ENCODE measurements around the gene G3BP2. TPM values are rescaled to one million over a fixed set of nuclear protein-coding genes. Genes with fewer than 3 reads are reported as not detected.
"Not testable (repeated sequence)": the region's sequence is repeated elsewhere in the genome, so short reads cannot be mapped to it uniquely, and the experiment has no call there.

Gene G3BP2
- 136 TPM for polyA plus RNA-seq
- long read RNA-seq, donor 1, full-length matches to known transcripts: 17 of 36 reads
- long read RNA-seq, donor 1, partial matches to known transcripts: 19 of 36 reads
- long read RNA-seq, donor 1, other reads (novel, unspliced or antisense): 0 of 36 reads
- long read RNA-seq, donor 2, full-length matches to known transcripts: 31 of 38 reads
- long read RNA-seq, donor 2, partial matches to known transcripts: 7 of 38 reads
- long read RNA-seq, donor 2, other reads (novel, unspliced or antisense): 0 of 38 reads
- long read RNA-seq, donor 3, full-length matches to known transcripts: 38 of 180 reads
- long read RNA-seq, donor 3, partial matches to known transcripts: 128 of 180 reads
- long read RNA-seq, donor 3, other reads (novel, unspliced or antisense): 14 of 180 reads
- long read RNA-seq, donor 4, partial matches to known transcripts: 18 of 22 reads
- long read RNA-seq, donor 4, other reads (novel, unspliced or antisense): 0 of 22 reads
- long read RNA-seq, donor 5, full-length matches to known transcripts: 12 of 12 reads
- long read RNA-seq, donor 5, partial matches to known transcripts: 0 of 12 reads
- long read RNA-seq, donor 5, other reads (novel, unspliced or antisense): 0 of 12 reads
- long read RNA-seq, donor 6, full-length matches to known transcripts: 28 of 268 reads
- long read RNA-seq, donor 6, partial matches to known transcripts: 232 of 268 reads
- long read RNA-seq, donor 6, other reads (novel, unspliced or antisense): 8 of 268 reads
- long read RNA-seq, donor 7, full-length matches to known transcripts: 18 of 18 reads
- long read RNA-seq, donor 7, partial matches to known transcripts: 0 of 18 reads
- long read RNA-seq, donor 7, other reads (novel, unspliced or antisense): 0 of 18 reads
- long read RNA-seq, donor 8, full-length matches to known transcripts: 43 of 59 reads
- long read RNA-seq, donor 8, partial matches to known transcripts: 16 of 59 reads
- long read RNA-seq, donor 8, other reads (novel, unspliced or antisense): 0 of 59 reads
- long read RNA-seq, donor 9, full-length matches to known transcripts: 29 of 38 reads
- long read RNA-seq, donor 9, partial matches to known transcripts: 9 of 38 reads
- long read RNA-seq, donor 9, other reads (novel, unspliced or antisense): 0 of 38 reads
- long read RNA-seq, donor 10, full-length matches to known transcripts: 33 of 33 reads
- long read RNA-seq, donor 10, partial matches to known transcripts: 0 of 33 reads
- long read RNA-seq, donor 10, other reads (novel, unspliced or antisense): 0 of 33 reads
- long read RNA-seq, donor 11, full-length matches to known transcripts: 19 of 19 reads
- long read RNA-seq, donor 11, partial matches to known transcripts: 0 of 19 reads
- long read RNA-seq, donor 11, other reads (novel, unspliced or antisense): 0 of 19 reads

- Histone ChIP-seq H3K9me3 (ENCODE audit: control insufficient read depth, low read depth, low read length) (no peaks in the 10 kb centered on the region), H3K27me3 (ENCODE audit: control insufficient read depth, insufficient read depth, low read length) (no peaks in the 10 kb centered on the region), H3K4me1 (ENCODE audit: control insufficient read depth, insufficient read depth, low read length) (peaks cover 23% of the 10 kb centered on the region), H3K36me3 (ENCODE audit: control insufficient read depth, insufficient read depth, low read length) (no peaks in the 10 kb centered on the region), H3K27ac (ENCODE audit: low read length) (peak within 1 kb of the TSS; percentile 99), H3K4me3 (ENCODE audit: low read length) (peak within 1 kb of the TSS; percentile 87)
- WGBS (ENCODE audit: insufficient coverage, low lambda C conversion rate): no CpG with 5 or more reads among the region's 83 CpGs
- peak; percentile 99 to 100 for DNase-seq
Observed at GRCh38 chr4:75673027-75673958, at the start of gene G3BP2. Gene G3BP2, minus strand, starts transcription at chr4:75673411. Its CDS starts 11,386 bp downstream, at chr4:75662025.

GRCh38 chr4:75722417-75722816 is 49.2 kb upstream of the G3BP2 start:
- DNase-seq: no peak
- Histone ChIP-seq H3K4me3 (ENCODE audit: low read length) (no peak overlapping the region), H3K27ac (ENCODE audit: low read length) (no peak overlapping the region), H3K27me3 (ENCODE audit: control insufficient read depth, insufficient read depth, low read length) (no peaks in the 10 kb centered on the region), H3K36me3 (ENCODE audit: control insufficient read depth, insufficient read depth, low read length) (peaks cover 1% of the 10 kb centered on the region), H3K4me1 (ENCODE audit: control insufficient read depth, insufficient read depth, low read length) (peaks cover 13% of the 10 kb centered on the region), H3K9me3 (ENCODE audit: control insufficient read depth, low read depth, low read length) (no peaks in the 10 kb centered on the region)
- 33% methylated on average over 1 of the region's 3 CpGs for WGBS (ENCODE audit: insufficient coverage, low lambda C conversion rate)

GRCh38 chr4:75718529-75718928 is 45.3 kb upstream of the G3BP2 start:
- Histone ChIP-seq H3K27me3 (ENCODE audit: control insufficient read depth, insufficient read depth, low read length) (no peaks in the 10 kb centered on the region), H3K4me3 (ENCODE audit: low read length) (no peak overlapping the region), H3K36me3 (ENCODE audit: control insufficient read depth, insufficient read depth, low read length) (peaks cover 2% of the 10 kb centered on the region), H3K27ac (ENCODE audit: low read length) (no peak overlapping the region), H3K9me3 (ENCODE audit: control insufficient read depth, low read depth, low read length) (no peaks in the 10 kb centered on the region), H3K4me1 (ENCODE audit: control insufficient read depth, insufficient read depth, low read length) (peaks cover 6% of the 10 kb centered on the region)
- no peak for DNase-seq
- 100% methylated on average over 1 of the region's 2 CpGs for WGBS (ENCODE audit: insufficient coverage, low lambda C conversion rate)

GRCh38 chr4:75717408-75717807 is 44.2 kb upstream of the G3BP2 start:
- Histone ChIP-seq H3K27ac (ENCODE audit: low read length) (no peak overlapping the region), H3K4me1 (ENCODE audit: control insufficient read depth, insufficient read depth, low read length) (no peaks in the 10 kb centered on the region), H3K36me3 (ENCODE audit: control insufficient read depth, insufficient read depth, low read length) (peaks cover 2% of the 10 kb centered on the region), H3K9me3 (ENCODE audit: control insufficient read depth, low read depth, low read length) (no peaks in the 10 kb centered on the region), H3K4me3 (ENCODE audit: low read length) (no peak overlapping the region), H3K27me3 (ENCODE audit: control insufficient read depth, insufficient read depth, low read length) (no peaks in the 10 kb centered on the region)
- no CpG with 5 or more reads among the region's 1 CpG for WGBS (ENCODE audit: insufficient coverage, low lambda C conversion rate)
- DNase-seq: no peak

GRCh38 chr4:75716054-75716453 is 42.8 kb upstream of the G3BP2 start:
- not testable (repeated sequence) for H3K4me3 ChIP-seq (ENCODE audit: low read length); H3K9me3 ChIP-seq (ENCODE audit: control insufficient read depth, low read depth, low read length); DNase-seq; H3K27ac ChIP-seq (ENCODE audit: low read length); H3K4me1 ChIP-seq (ENCODE audit: control insufficient read depth, insufficient read depth, low read length); H3K36me3 ChIP-seq (ENCODE audit: control insufficient read depth, insufficient read depth, low read length); H3K27me3 ChIP-seq (ENCODE audit: control insufficient read depth, insufficient read depth, low read length)
- no CpG with 5 or more reads among the region's 3 CpGs for WGBS (ENCODE audit: insufficient coverage, low lambda C conversion rate)

GRCh38 chr4:75715105-75715799 is 42.0 kb upstream of the G3BP2 start:
- Histone ChIP-seq H3K4me1 (ENCODE audit: control insufficient read depth, insufficient read depth, low read length) (no peaks in the 10 kb centered on the region), H3K27ac (ENCODE audit: low read length) (no peak overlapping the region), H3K4me3 (ENCODE audit: low read length) (no peak overlapping the region), H3K36me3 (ENCODE audit: control insufficient read depth, insufficient read depth, low read length) (peaks cover 2% of the 10 kb centered on the region), H3K27me3 (ENCODE audit: control insufficient read depth, insufficient read depth, low read length) (no peaks in the 10 kb centered on the region), H3K9me3 (ENCODE audit: control insufficient read depth, low read depth, low read length) (no peaks in the 10 kb centered on the region)
- WGBS (ENCODE audit: insufficient coverage, low lambda C conversion rate): 90% methylated on average over 2 of the region's 4 CpGs
- DNase-seq: no peak

GRCh38 chr4:75714704-75715103 is 41.5 kb upstream of the G3BP2 start:
- DNase-seq: no peak
- H3K27me3 ChIP-seq (ENCODE audit: control insufficient read depth, insufficient read depth, low read length): no peaks in the 10 kb centered on the region
- H3K27ac ChIP-seq (ENCODE audit: low read length): no peak overlapping the region
- no peaks in the 10 kb centered on the region for H3K4me1 ChIP-seq (ENCODE audit: control insufficient read depth, insufficient read depth, low read length)
- H3K36me3 ChIP-seq (ENCODE audit: control insufficient read depth, insufficient read depth, low read length): peaks cover 2% of the 10 kb centered on the region
- no peaks in the 10 kb centered on the region for H3K9me3 ChIP-seq (ENCODE audit: control insufficient read depth, low read depth, low read length)
- no peak overlapping the region for H3K4me3 ChIP-seq (ENCODE audit: low read length)
- no CpG with 5 or more reads among the region's 1 CpG for WGBS (ENCODE audit: insufficient coverage, low lambda C conversion rate)

GRCh38 chr4:75714011-75714410 is 40.8 kb upstream of the G3BP2 start:
- H3K27ac ChIP-seq (ENCODE audit: low read length): no peak overlapping the region
- WGBS (ENCODE audit: insufficient coverage, low lambda C conversion rate): 90% methylated on average over 2 of the region's 4 CpGs

GRCh38 chr4:75710246-75710645 is 37.0 kb upstream of the G3BP2 start:
- H3K27me3 ChIP-seq (ENCODE audit: control insufficient read depth, insufficient read depth, low read length): no peaks in the 10 kb centered on the region
- H3K9me3 ChIP-seq (ENCODE audit: control insufficient read depth, low read depth, low read length): no peaks in the 10 kb centered on the region
- H3K4me3 ChIP-seq (ENCODE audit: low read length): no peak overlapping the region
- WGBS (ENCODE audit: insufficient coverage, low lambda C conversion rate): 83% methylated on average over 2 of the region's 4 CpGs
- H3K27ac ChIP-seq (ENCODE audit: low read length): no peak overlapping the region
- no peak for DNase-seq
- no peaks in the 10 kb centered on the region for H3K36me3 ChIP-seq (ENCODE audit: control insufficient read depth, insufficient read depth, low read length)
- H3K4me1 ChIP-seq (ENCODE audit: control insufficient read depth, insufficient read depth, low read length): peaks cover 12% of the 10 kb centered on the region

More at GRCh38 chr4:75714011-75714410, 40.8 kb upstream of the G3BP2 start:
- Histone ChIP-seq H3K27me3 (ENCODE audit: control insufficient read depth, insufficient read depth, low read length) (no peaks in the 10 kb centered on the region), H3K4me1 (ENCODE audit: control insufficient read depth, insufficient read depth, low read length) (no peaks in the 10 kb centered on the region), H3K4me3 (ENCODE audit: low read length) (no peak overlapping the region), H3K9me3 (ENCODE audit: control insufficient read depth, low read depth, low read length) (no peaks in the 10 kb centered on the region), H3K36me3 (ENCODE audit: control insufficient read depth, insufficient read depth, low read length) (peaks cover 2% of the 10 kb centered on the region)
- no peak for DNase-seq
